GM12873 (cell line): ENCODE data around the gene FOSL1.

ENCODE experiments used
- CTCF ChIP-seq: IDR thresholded peaks from 2 replicates; pipeline ENCODE4 v1.5.1; 2012; ENCODE audit warnings: low read depth, mild to moderate bottlenecking, moderate library complexity, low read length, control low read depth; ENCODE audit not compliant: insufficient read depth; ENCODE audit errors: missing control alignments

The FOSL1 gene

GRCh38 chr11:65900125-65900898 lies at the start of gene FOSL1:
Gene FOSL1, minus strand, starts transcription at chr11:65900388. Its CDS starts 49 bp downstream, at chr11:65900339.
- TF ChIP-seq CTCF, result no peak

DNA sequence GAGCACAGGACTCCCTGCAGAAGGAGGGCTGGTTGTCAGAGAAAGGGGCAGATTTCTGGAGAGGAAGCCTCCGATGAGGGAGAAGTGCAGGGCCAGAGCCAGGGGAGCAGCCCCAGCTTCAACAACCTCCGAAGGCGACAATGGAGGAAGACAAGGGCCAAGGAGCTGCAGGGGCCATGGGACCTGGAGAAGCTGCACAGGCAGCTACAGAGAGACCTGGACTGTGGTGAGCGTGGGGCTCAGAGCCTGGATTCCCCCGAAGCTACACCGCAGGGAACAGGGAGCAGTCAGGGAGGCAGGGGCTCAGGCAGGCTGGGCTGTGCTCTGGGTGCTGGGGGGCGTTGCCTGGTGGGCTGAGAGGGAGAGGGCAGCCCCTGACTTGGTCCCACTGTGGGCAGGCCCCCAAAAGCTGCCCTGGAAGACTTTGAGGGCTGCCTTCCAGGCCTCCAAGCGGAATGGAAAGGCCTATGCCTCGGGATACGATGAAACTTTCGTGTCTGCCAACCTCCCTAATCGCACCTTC lies 47.5 kb upstream of the FOSL1 start:
- no peak for TF ChIP-seq CTCF

- TF ChIP-seq CTCF, result no peak
Observed at GRCh38 chr11:65947133-65947532, 46.9 kb upstream of the FOSL1 start.

- no peak for TF ChIP-seq CTCF
Observed at GRCh38 chr11:65946655-65947054, 46.5 kb upstream of the FOSL1 start.

DNA sequence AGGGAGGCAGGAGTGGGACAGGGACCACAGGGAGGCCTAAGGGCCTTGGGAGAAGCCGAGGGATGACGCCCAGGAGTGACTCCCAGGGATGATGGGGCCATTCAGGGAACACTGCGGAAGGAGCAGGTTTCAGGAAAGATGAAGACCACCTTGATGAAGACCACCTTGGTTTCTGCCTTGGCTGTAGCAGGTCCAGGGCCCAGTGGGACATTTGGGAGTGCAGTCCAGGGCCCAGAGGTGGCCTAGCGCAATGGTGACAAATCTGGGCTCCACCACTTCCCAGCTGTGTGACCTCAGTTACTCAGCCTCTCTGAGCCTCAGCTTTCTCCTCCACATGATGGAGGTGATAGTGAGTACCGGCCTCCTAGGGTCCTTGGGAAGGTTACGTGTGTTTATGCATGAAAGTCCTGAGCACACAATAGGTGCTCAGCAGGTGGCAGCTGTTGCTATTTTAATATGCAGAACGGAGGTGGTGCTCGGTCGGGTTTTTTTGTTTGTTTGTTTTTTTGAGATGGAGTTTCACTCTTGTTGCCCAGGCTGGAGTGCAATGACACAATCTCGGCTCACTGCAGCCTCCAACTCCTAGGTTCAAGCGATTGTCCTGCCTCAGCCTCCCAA lies 45.9 kb upstream of the FOSL1 start:
- no peak for TF ChIP-seq CTCF

GRCh38 chr11:65945430-65945911 lies 45.3 kb upstream of the FOSL1 start, which contains the start of gene TSGA10IP:
Gene TSGA10IP, plus strand, starts transcription at chr11:65945480. Its CDS starts 196 bp downstream, at chr11:65945676.
- no peak for TF ChIP-seq CTCF

GRCh38 chr11:65944767-65945166 lies 44.6 kb upstream of the FOSL1 start:
- no peak for TF ChIP-seq CTCF
